ENCODE measurements around the gene A3GALT2. TPM values are rescaled to one million over a fixed set of nuclear protein-coding genes. Genes with fewer than 3 reads are reported as not detected.

A3GALT2 gene
- polyA plus RNA-seq, 3 donors = not detected

GRCh38 chr1:33258788-33259274, 62.1 kb downstream of the A3GALT2 start:
- H3K79me2 ChIP-seq (ENCODE audit: insufficient read depth, low read length) = peaks cover 69% of the 10 kb centered on the region
- peaks cover 6 to 7% of the 10 kb centered on the region in 2 donors for H3K36me3 ChIP-seq (replicated peaks in 1 of 2; ENCODE audit: control insufficient read depth in 1 of 2, insufficient read depth in 2 of 2, low read length in 2 of 2)
- Mint-ChIP-seq H3K4me3 (no peak overlapping the region), H3K36me3 (peaks cover 6 to 15% of the 10 kb centered on the region in 2 donors), H3K27ac (peak overlapping the region in 1 of 7 donors; percentile 48), H3K4me1 (peaks cover 43% of the 10 kb centered on the region), H3K9me3 (peaks cover 0 to 2% (median 0%) of the 10 kb centered on the region in 7 donors), H3K27me3 (ENCODE audit: low read depth in 3 of 3) (peaks cover 0 to 3% (median 0%) of the 10 kb centered on the region in 3 donors)
- no peak overlapping the region for H3K4me3 ChIP-seq (replicated peaks in 1 of 3; ENCODE audit: low read depth in 2 of 3, low read length in 3 of 3)
- intact Hi-C loops (cut with micrococcal nuclease) = no loop called here
- H3K4me2 ChIP-seq (replicated peaks; ENCODE audit: extremely low read depth, low read length, poor library complexity, severe bottlenecking) = no peak overlapping the region
- H4K20me1 ChIP-seq (ENCODE audit: insufficient read depth, low read length) = peaks cover 63% of the 10 kb centered on the region
- no peak overlapping the region for H3K27ac ChIP-seq (ENCODE audit: low read depth in 1 of 2, low read length in 2 of 2)
- no peak overlapping the region for H3K9ac ChIP-seq (ENCODE audit: insufficient read depth, low read length, poor library complexity, severe bottlenecking)
- no peak for DNase-seq
- H3K27me3 ChIP-seq (ENCODE audit: control insufficient read depth in 2 of 2, insufficient read depth in 2 of 2, low read length in 2 of 2) = no peaks in the 10 kb centered on the region
- TF ChIP-seq CTCF (IDR thresholded peaks at IDR 0.05) = no peak
- H3K9me3 ChIP-seq (replicated peaks in 1 of 2; ENCODE audit: control insufficient read depth in 1 of 2, insufficient read depth in 1 of 2, low read length in 2 of 2) = no peaks in the 10 kb centered on the region
- no peak overlapping the region for H2AFZ ChIP-seq (ENCODE audit: insufficient read depth, low read depth, low read length, poor library complexity, severe bottlenecking)
- peaks cover 23 to 26% of the 10 kb centered on the region in 2 donors for H3K4me1 ChIP-seq (ENCODE audit: control insufficient read depth in 1 of 2, insufficient read depth in 2 of 2, low read length in 2 of 2)
- WGBS (ENCODE audit: insufficient coverage) = 100% methylated on average over 1 of the region's 2 CpGs

- peak overlapping the region; percentile 67 to 90 for H3K27ac ChIP-seq (ENCODE audit: low read depth in 1 of 2, low read length in 2 of 2)
- intact Hi-C loops (cut with micrococcal nuclease) = no loop called here
- TF ChIP-seq CTCF (IDR thresholded peaks at IDR 0.05) = no peak
- H2AFZ ChIP-seq (ENCODE audit: insufficient read depth, low read depth, low read length, poor library complexity, severe bottlenecking) = peak overlapping the region; percentile 84
- Mint-ChIP-seq H3K4me1 (peaks cover 43% of the 10 kb centered on the region), H3K9me3 (peaks cover 0 to 2% (median 0%) of the 10 kb centered on the region in 7 donors), H3K4me3 (peak overlapping the region; percentile 99), H3K36me3 (peaks cover 5 to 14% of the 10 kb centered on the region in 2 donors), H3K27me3 (ENCODE audit: low read depth in 3 of 3) (peaks cover 0 to 5% (median 0%) of the 10 kb centered on the region in 3 donors), H3K27ac (peak overlapping the region; percentile 53 to 97 (median 93))
- peak overlapping the region; percentile 86 for H3K9ac ChIP-seq (ENCODE audit: insufficient read depth, low read length, poor library complexity, severe bottlenecking)
- WGBS (ENCODE audit: insufficient coverage) = 61% methylated on average over 9 of the region's 19 CpGs
- H3K79me2 ChIP-seq (ENCODE audit: insufficient read depth, low read length) = peaks cover 64% of the 10 kb centered on the region
- H3K4me1 ChIP-seq (ENCODE audit: control insufficient read depth in 1 of 2, insufficient read depth in 2 of 2, low read length in 2 of 2) = peaks cover 23 to 26% of the 10 kb centered on the region in 2 donors
- H3K27me3 ChIP-seq (ENCODE audit: control insufficient read depth in 2 of 2, insufficient read depth in 2 of 2, low read length in 2 of 2) = no peaks in the 10 kb centered on the region
- peak in 1 of 3 donors; percentile 31 for DNase-seq
- H3K9me3 ChIP-seq (replicated peaks in 1 of 2; ENCODE audit: control insufficient read depth in 1 of 2, insufficient read depth in 1 of 2, low read length in 2 of 2) = no peaks in the 10 kb centered on the region
- H3K36me3 ChIP-seq (replicated peaks in 1 of 2; ENCODE audit: control insufficient read depth in 1 of 2, insufficient read depth in 2 of 2, low read length in 2 of 2) = peaks cover 5 to 6% of the 10 kb centered on the region in 2 donors
- H4K20me1 ChIP-seq (ENCODE audit: insufficient read depth, low read length) = peaks cover 55% of the 10 kb centered on the region
- H3K4me3 ChIP-seq (replicated peaks in 1 of 3; ENCODE audit: low read depth in 2 of 3, low read length in 3 of 3) = peak overlapping the region; percentile 59 to 92 (median 87)
- peak overlapping the region; percentile 90 for H3K4me2 ChIP-seq (replicated peaks; ENCODE audit: extremely low read depth, low read length, poor library complexity, severe bottlenecking)
Measured at GRCh38 chr1:33257772-33258712, 62.9 kb downstream of the A3GALT2 start.

All from CD14-positive monocyte (primary cell).